NCI-H187 treated with DMSO at 0.1 percent for 48 hours (cell line): ENCODE results near the gene IZUMO4.
"Not testable (repeated sequence)": the region's sequence is repeated elsewhere in the genome, so short reads cannot be mapped to it uniquely, and the experiment has no call there.

Experiments
- DNase-seq: peaks from one replicate; lab custom pipeline; 2025; lab: John Stamatoyannopoulos, UW

IZUMO4 gene

GRCh38 chr19:2081873-2082810, 14.6 kb upstream of the IZUMO4 start:
- DNase-seq = no peak

DNA sequence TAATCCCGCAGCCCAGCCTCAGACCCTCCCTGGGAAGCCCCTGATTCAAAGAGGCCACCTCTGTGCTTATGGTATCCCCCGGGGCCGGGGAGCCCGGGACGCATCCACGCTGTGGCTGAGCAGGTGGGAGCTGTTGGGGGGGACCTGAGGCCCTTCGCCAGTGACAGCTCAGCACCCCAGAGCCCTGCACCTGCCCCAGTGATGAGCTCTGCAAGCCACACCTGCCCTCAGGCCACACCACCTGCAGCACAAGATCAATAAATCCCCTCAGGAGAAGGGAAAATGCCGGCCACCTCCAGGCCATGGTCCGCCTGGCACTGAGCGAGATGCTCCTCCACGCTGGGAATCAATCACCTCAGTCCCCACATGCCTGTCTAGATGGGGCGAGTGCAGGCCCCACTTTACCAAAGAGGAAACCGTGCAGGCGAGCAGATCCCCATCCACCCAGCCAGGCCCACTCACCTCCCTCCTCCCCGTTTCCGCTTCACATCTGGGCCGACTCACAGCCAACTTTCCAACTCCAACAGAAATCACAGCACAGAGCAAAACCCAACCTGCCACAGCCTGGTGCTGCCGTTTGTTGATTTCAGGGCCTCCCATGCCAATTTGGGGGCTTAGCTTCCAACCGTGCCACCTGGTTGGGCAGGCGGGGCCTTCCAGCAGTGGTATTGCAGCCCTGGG, 13.4 kb upstream of the IZUMO4 start:
- DNase-seq = no peak

DNA sequence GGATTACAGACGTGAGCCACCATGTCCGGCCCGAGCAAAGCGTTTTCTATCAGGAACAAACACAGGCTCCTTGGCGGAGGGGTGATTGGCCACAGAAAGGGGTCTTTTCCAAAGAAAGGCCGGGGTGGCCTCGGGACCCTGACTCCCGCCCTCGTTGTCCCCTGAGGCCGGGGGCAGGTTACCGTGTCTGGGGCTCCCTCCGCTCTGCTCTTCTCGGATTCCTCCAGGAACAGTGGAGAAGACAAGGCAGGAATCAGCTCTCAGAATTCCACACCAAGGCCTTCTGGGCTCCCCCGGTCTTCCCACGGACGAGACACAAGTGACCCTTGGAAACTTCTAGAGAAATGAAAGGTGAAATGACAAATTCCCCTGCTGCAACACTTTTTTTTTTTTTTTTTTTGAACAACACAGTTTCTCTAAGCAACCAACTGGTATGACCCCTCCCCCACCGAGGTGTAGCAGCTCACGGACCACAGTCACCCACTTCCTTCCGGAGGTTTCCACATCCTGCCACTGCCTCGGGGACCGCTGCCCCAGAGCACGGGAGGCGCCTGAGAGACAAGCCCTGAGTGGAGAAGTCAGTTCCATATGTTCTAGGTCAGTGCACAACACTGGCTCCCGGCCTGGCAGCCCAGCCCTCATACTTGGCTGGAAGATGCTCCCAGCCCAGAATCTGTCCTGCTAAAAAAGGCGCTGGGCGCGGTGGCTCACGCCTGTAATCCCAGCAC, 11.6 kb upstream of the IZUMO4 start:
- DNase-seq = no peak

DNA sequence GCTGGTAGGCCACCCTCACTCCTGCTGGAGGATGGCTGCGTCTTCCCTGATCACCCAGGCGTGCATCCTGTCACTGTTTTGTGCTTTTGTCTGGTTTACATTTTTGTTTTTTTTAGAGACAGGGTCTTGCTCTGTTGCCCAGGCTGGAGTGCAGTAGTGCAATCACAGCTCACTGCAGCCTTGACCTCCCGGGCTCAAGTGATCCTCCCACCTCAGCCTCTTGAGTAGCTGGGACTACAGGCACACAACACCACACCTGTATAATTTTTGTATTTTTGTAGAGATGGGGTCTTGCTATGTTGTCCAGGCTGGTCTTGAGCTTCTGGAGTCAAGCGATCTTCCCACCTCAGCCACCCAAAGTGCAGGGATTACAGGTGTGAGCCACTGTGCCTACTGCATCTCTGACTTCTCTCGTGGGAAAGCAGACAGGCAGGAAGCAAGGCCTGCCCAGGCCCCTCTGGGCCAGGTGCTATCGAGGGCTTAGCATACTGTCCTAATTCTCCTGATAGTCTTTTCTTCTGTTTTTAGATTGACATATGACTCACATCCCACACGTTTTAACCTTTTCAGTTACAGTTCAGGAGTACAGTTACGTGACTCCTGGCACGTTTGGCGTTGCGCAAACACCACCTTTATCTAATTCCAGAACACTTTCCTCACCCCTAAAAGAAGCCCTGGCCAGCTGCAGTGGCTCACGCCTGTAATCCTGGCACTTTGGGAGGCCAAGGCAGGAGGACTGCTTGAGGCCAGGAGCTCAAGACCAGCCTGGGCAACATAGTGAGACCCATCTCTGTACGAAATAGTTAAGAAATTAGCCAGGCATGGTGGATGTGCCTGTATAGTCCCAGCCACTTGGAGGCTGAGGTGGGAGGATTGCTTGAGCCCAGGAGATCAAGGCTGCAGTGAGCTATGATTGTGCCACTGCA, 9.8 kb upstream of the IZUMO4 start:
- DNase-seq = not testable (repeated sequence)

DNA sequence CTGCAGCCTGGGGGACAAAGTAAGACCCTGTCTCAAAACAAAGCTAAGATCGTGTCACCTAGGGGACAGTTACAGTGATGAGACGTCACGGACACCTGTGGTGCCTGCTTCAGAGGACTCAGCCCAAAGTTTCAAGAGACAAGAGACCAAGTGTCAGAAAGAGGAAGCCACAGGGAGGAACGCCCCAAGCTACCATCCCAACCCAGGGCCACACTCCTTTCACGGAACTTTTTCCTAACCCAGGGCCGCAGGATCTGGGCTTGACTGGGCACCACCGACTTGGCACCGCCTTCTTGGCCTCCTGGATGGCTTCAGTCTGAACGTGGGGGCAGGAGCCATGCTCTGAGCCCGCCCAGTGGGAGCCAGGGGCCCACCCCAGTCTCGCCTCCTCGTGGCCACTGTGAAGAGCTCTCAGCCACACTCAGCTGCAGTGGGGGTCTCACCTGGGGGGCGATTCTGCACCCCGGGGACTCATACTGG, 9.1 kb upstream of the IZUMO4 start:
- no peak for DNase-seq

DNA sequence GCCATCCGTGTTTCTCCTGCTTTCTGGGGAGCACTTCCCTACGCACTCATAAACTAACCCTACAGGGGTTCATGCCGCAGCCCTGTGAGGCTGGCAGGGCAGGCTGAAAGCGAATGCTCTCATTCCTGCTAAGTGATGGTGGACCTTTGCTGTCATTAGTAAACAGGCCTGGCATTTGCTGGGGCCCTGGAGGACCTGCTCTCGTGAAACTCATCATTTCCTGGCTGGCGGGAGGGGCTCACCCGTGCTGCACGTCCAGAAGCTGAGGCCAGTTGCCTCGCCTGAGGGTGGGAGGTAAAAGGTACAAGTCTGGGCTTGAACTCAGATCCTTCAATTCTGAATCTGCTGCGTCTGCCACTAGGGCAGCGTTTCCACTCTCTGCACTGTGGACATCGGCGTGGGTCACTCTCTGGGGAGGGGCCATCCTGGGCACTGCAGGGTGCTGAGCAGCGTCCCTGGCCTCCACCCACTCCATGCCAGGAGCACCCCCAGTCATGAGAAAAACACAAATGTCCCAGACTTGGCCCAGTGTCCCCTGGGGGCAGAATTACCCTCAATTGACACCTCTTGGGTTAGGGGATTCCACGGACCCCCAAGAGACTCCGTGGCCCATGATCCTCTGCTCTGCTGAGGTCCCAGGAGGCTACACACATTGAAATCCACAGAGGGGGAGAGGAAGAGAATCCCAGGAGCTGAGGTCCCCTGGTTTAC, 7.6 kb upstream of the IZUMO4 start:
- no peak for DNase-seq

DNA sequence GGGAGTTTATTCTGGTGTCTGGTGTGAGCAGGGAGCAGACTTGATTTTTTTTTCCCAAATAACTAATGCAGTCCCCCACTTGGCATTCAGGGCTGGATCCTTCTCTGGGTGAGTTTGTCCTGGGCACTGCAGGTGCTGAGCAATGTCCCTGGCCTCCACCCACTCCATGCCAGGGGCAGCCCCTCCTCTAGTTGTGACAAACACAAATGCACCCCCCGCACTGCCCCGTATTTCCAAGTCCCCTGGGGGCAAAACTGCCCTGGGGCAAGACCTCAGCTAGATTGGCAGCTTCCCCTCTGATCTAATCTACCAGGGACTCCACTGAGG, 7.0 kb upstream of the IZUMO4 start:
- DNase-seq = no peak

DNA sequence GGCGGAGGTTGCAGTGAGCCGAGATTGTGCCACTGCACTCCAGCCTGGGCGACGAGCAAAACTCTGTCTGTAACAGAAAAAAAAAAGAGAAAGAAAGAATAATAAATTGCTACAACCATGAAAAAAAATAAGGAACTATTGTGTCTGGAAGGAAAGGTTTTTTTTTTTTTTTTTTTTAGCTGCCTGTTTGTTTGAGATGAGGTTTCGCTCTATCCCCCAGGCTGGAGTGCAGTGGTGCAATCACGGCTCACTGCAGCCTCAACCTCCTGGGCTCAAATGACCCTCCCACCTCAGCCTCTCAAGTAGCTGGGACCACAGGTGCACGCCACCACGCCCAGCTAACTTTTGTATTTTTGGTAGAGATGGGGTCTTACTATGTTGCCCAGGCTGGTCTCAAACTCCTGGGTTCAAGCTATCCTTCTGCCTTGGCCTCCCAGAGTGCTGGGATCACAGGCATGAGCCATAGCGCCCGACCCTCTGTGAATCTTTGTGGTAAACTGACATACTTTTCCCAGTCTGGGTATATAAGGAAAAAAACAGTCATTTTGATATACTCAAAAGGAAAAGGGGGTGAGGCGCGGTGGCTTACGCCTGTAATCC, 4.7 kb upstream of the IZUMO4 start:
- not testable (repeated sequence) for DNase-seq

DNA sequence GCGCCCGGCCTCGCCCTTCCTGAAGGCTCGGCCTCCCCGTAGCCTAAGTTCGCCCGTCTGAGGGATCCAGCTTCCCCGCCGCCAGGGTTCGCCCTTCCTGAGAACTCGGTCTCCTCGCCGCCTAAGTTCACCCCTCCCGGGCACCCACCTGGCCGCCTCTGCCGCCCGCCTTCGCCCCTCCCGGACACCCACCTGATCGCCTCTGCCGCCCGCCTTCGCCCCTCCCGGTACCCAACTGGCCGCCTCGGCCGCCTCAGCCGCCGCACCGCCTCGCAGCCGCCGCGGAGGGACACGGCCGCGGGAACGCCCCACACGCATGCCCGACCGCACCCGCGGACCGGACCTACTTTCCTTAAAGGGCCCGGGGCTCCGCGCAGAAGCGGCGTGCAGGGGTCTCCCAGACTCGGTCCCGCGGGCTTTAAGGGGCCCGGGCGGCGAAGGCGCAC, 658 bp upstream of the IZUMO4 start, which contains the start of gene MOB3A:
Gene MOB3A (minus strand): TSS at position 293 of the 446 bp plus-strand sequence. CDS start 17,766 bp downstream, outside the sequence.
- DNase-seq = no peak

- no peak for DNase-seq
Measured at GRCh38 chr19:2097203-2097885, 629 bp downstream of the IZUMO4 start.

- no peak for DNase-seq
Measured at GRCh38 chr19:2097886-2098327, 1.2 kb downstream of the IZUMO4 start.

- DNase-seq = no peak
Measured at GRCh38 chr19:2099054-2099501, 2.4 kb downstream of the IZUMO4 start.

GRCh38 chr19:2099937-2100718, 3.4 kb downstream of the IZUMO4 start:
- DNase-seq = no peak

DNA sequence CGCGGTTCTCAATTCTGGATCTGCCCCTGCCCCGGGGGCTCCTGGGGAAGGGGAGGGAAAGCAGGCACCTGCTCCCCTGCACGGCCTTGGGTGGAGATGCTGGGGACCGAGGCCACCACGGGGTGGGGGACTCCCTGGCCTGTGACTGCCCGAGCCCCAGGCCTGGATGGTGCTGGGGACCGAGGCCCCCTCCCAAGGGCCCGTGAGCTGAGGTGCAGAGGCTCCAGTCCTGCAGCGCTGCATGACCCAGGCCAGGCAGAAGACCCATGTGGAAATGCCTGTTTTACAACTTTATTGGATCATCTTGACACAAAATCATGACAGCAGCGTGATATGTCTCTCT, 4.0 kb downstream of the IZUMO4 start:
- no peak for DNase-seq

GRCh38 chr19:2101417-2102335, 5.0 kb downstream of the IZUMO4 start:
- no peak for DNase-seq

- DNase-seq = no peak
Measured at GRCh38 chr19:2103045-2103707, 6.5 kb downstream of the IZUMO4 start.
